KMS-11 (cell line): ENCODE measurements around the gene GGPS1.

ENCODE experiments used
- H2AFZ ChIP-seq: fragments of 200-600 bp; sonication (generic); 2 replicates; pipeline ENCODE4 v1.6.1; 2016; ENCODE audit warnings: antibody characterized with exemption, mixed run types, low read depth
- H3K27ac ChIP-seq: fragments of 200-600 bp; sonication (generic); 2 replicates; pipeline ENCODE4 v1.6.1; 2016; ENCODE audit warnings: mild to moderate bottlenecking, mixed run types
- H3K27me3 ChIP-seq: fragments of 200-600 bp; sonication (generic); 2 replicates; pipeline ENCODE4 v1.6.1; 2017; ENCODE audit warnings: mild to moderate bottlenecking, low read depth, mixed run types, moderate library complexity; ENCODE audit not compliant: insufficient read depth
- H3K36me3 ChIP-seq: fragments of 200-600 bp; sonication (generic); 2 replicates; pipeline ENCODE4 v1.6.1; 2017; ENCODE audit warnings: mild to moderate bottlenecking, mixed run types; ENCODE audit not compliant: insufficient read depth
- H3K4me1 ChIP-seq: fragments of 200-600 bp; sonication (generic); 2 replicates; pipeline ENCODE4 v1.6.1; 2016; ENCODE audit warnings: mild to moderate bottlenecking, low read depth, mixed run types; ENCODE audit not compliant: poor library complexity, severe bottlenecking
- H3K4me2 ChIP-seq: fragments of 200-600 bp; sonication (generic); 2 replicates; pipeline ENCODE4 v1.7.0; 2016; ENCODE audit warnings: mild to moderate bottlenecking, mixed run types
- H3K4me3 ChIP-seq: fragments of 200-600 bp; sonication (generic); IDR thresholded peaks from 2 replicates; pipeline ENCODE4 v1.6.1; 2017; ENCODE audit warnings: low read depth, low read length, mixed read lengths; ENCODE audit not compliant: insufficient read depth
- H3K79me2 ChIP-seq: fragments of 200-600 bp; sonication (generic); 2 replicates; pipeline ENCODE4 v1.6.1; 2016; ENCODE audit warnings: low read depth, mixed run types; ENCODE audit not compliant: insufficient read depth
- H3K9ac ChIP-seq: fragments of 200-600 bp; sonication (generic); 2 replicates; pipeline ENCODE4 v1.6.1; 2016; ENCODE audit warnings: mild to moderate bottlenecking, mixed run types
- H4K20me1 ChIP-seq: fragments of 200-600 bp; sonication (generic); 2 replicates; pipeline ENCODE4 v1.6.1; 2016; ENCODE audit warnings: mild to moderate bottlenecking, mixed run types; ENCODE audit not compliant: insufficient read depth
- CTCF ChIP-seq: fragments of 200-600 bp; sonication (generic); conservative IDR thresholded peaks from 2 replicates; pipeline ENCODE4 v1.6.1; 2017; ENCODE audit warnings: low read depth, mild to moderate bottlenecking, antibody characterized with exemption, low read length, moderate library complexity, mixed read lengths

Gene GGPS1

GRCh38 chr1:235326719-235327558, 1.4 kb upstream of the GGPS1 start:
- peaks cover 86% of the 10 kb centered on the region for H3K79me2 ChIP-seq
- H3K27me3 ChIP-seq, result no peaks in the 10 kb centered on the region
- peaks cover 28% of the 10 kb centered on the region for H4K20me1 ChIP-seq
- H3K4me3 ChIP-seq, result peak overlapping the region; percentile 88
- peak overlapping the region; percentile 93 for H3K4me2 ChIP-seq
- H3K36me3 ChIP-seq, result no peaks in the 10 kb centered on the region
- peak overlapping the region; percentile 32 for H2AFZ ChIP-seq
- peak overlapping the region; percentile 67 for H3K27ac ChIP-seq
- H3K9ac ChIP-seq, result peak overlapping the region; percentile 75
- TF ChIP-seq CTCF, result no peak
- peaks cover 38% of the 10 kb centered on the region for H3K4me1 ChIP-seq

GRCh38 chr1:235327559-235328270, 655 bp upstream of the GGPS1 start, which contains the start of gene ARID4B:
ARID4B (minus strand) TSS chr1:235328179; CDS start chr1:235326919, 1,260 bp downstream.
- H3K36me3 ChIP-seq, result no peaks in the 10 kb centered on the region

GRCh38 chr1:235329139-235329902, 951 bp downstream of the GGPS1 start:
- Histone ChIP-seq H3K79me2 (peaks cover 79% of the 10 kb centered on the region), H4K20me1 (peaks cover 17% of the 10 kb centered on the region), H3K27ac (peak overlapping the region; percentile 50), H3K9ac (peak overlapping the region; percentile 40), H3K4me3 (peak overlapping the region; percentile 84), H3K27me3 (no peaks in the 10 kb centered on the region), H2AFZ (peak overlapping the region; percentile 67), H3K36me3 (no peaks in the 10 kb centered on the region), H3K4me1 (peaks cover 42% of the 10 kb centered on the region), H3K4me2 (peak overlapping the region; percentile 88)
- no peak; the same call in 1 of the 2 replicates for TF ChIP-seq CTCF

More at GRCh38 chr1:235327559-235328270, 655 bp upstream of the GGPS1 start, which contains the start of gene ARID4B:
- H3K27me3 ChIP-seq, result no peaks in the 10 kb centered on the region
- peaks cover 42% of the 10 kb centered on the region for H3K4me1 ChIP-seq
- H2AFZ ChIP-seq, result peak within 1 kb of the TSS; percentile 67
- peak within 1 kb of the TSS; percentile 75 for H3K9ac ChIP-seq
- TF ChIP-seq CTCF, result no peak
- peak within 1 kb of the TSS; percentile 67 for H3K27ac ChIP-seq
- H3K4me2 ChIP-seq, result peak within 1 kb of the TSS; percentile 93
- H4K20me1 ChIP-seq, result peaks cover 27% of the 10 kb centered on the region
- peak within 1 kb of the TSS; percentile 88 for H3K4me3 ChIP-seq
- peaks cover 86% of the 10 kb centered on the region for H3K79me2 ChIP-seq

GRCh38 chr1:235330918-235331285, 2.5 kb downstream of the GGPS1 start:
- H4K20me1 ChIP-seq, result peaks cover 6% of the 10 kb centered on the region; the same call in 1 of the 2 replicates
- H3K27me3 ChIP-seq, result no peaks in the 10 kb centered on the region
- H2AFZ ChIP-seq, result no peak overlapping the region
- no peak for TF ChIP-seq CTCF
- H3K9ac ChIP-seq, result no peak overlapping the region
- no peak overlapping the region for H3K27ac ChIP-seq
- peaks cover 63% of the 10 kb centered on the region for H3K79me2 ChIP-seq
- peaks cover 26% of the 10 kb centered on the region for H3K4me1 ChIP-seq
- H3K36me3 ChIP-seq, result no peaks in the 10 kb centered on the region
- no peak overlapping the region for H3K4me3 ChIP-seq
- peak overlapping the region; percentile 88 for H3K4me2 ChIP-seq
